IPS-18c (cell line): ENCODE data around the gene GCLM.
"Not testable (repeated sequence)": the region's sequence is repeated elsewhere in the genome, so short reads cannot be mapped to it uniquely, and the experiment has no call there.

Source experiments
- H3K4me3 ChIP-seq: 2 replicates; pipeline ENCODE4 v1.7.0; 2013; ENCODE audit warnings: low read depth, mild to moderate bottlenecking, low read length, moderate library complexity; ENCODE audit not compliant: insufficient read depth
- H3K9me3 ChIP-seq: one replicate; pipeline ENCODE4 v1.6.1; 2013; ENCODE audit warnings: mild to moderate bottlenecking, low read length, moderate library complexity; ENCODE audit not compliant: control insufficient read depth, insufficient read depth

GCLM gene

GRCh38 chr1:93905051-93905450 is 4.2 kb downstream of the GCLM start:
- Histone ChIP-seq H3K9me3 (no peaks in the 10 kb centered on the region), H3K4me3 (no peak overlapping the region)

- Histone ChIP-seq H3K9me3 (no peaks in the 10 kb centered on the region), H3K4me3 (no peak overlapping the region)
Observed at GRCh38 chr1:93904228-93904627, 5.0 kb downstream of the GCLM start.

GRCh38 chr1:93900723-93901504 is 8.3 kb downstream of the GCLM start:
- no peaks in the 10 kb centered on the region for H3K9me3 ChIP-seq
- no peak overlapping the region for H3K4me3 ChIP-seq

GRCh38 chr1:93899543-93900207 is 9.6 kb downstream of the GCLM start:
- Histone ChIP-seq H3K9me3 (no peaks in the 10 kb centered on the region), H3K4me3 (no peak overlapping the region)

GRCh38 chr1:93888900-93889299 is 20.3 kb downstream of the GCLM start:
- peaks cover 2% of the 10 kb centered on the region for H3K9me3 ChIP-seq
- no peak overlapping the region for H3K4me3 ChIP-seq

GRCh38 chr1:93882269-93882668 is 27.0 kb downstream of the GCLM start:
- Histone ChIP-seq H3K9me3 (no peaks in the 10 kb centered on the region), H3K4me3 (no peak overlapping the region)

- H3K4me3 ChIP-seq: no peak overlapping the region
- no peaks in the 10 kb centered on the region for H3K9me3 ChIP-seq
Observed at GRCh38 chr1:93880731-93881130, 28.5 kb downstream of the GCLM start.

GRCh38 chr1:93878889-93879586 is 30.2 kb downstream of the GCLM start, which contains the start of gene DNTTIP2:
Gene DNTTIP2 (minus strand): TSS chr1:93879206. CDS start chr1:93879148, 58 bp downstream.
- Histone ChIP-seq H3K9me3 (no peaks in the 10 kb centered on the region), H3K4me3 (peak within 1 kb of the TSS; percentile 99)

- Histone ChIP-seq H3K9me3 (no peaks in the 10 kb centered on the region), H3K4me3 (peak overlapping the region; percentile 99)
Observed at GRCh38 chr1:93878501-93878888, 30.7 kb downstream of the GCLM start.

GRCh38 chr1:93877529-93877928 is 31.7 kb downstream of the GCLM start:
- H3K4me3 ChIP-seq: no peak overlapping the region

GRCh38 chr1:93876244-93876643 is 33.0 kb downstream of the GCLM start:
- Histone ChIP-seq H3K9me3 (no peaks in the 10 kb centered on the region), H3K4me3 (no peak overlapping the region)

More at GRCh38 chr1:93877529-93877928, 31.7 kb downstream of the GCLM start:
- H3K9me3 ChIP-seq: no peaks in the 10 kb centered on the region

- no peak overlapping the region for H3K4me3 ChIP-seq
- H3K9me3 ChIP-seq: no peaks in the 10 kb centered on the region
Observed at GRCh38 chr1:93874025-93874651, 35.1 kb downstream of the GCLM start.

GRCh38 chr1:93871366-93871765 is 37.9 kb downstream of the GCLM start:
- Histone ChIP-seq H3K4me3 (no peak overlapping the region), H3K9me3 (no peaks in the 10 kb centered on the region)

GRCh38 chr1:93869653-93870052 is 39.6 kb downstream of the GCLM start:
- Histone ChIP-seq H3K4me3 (no peak overlapping the region), H3K9me3 (no peaks in the 10 kb centered on the region)

- not testable (repeated sequence) for H3K9me3 ChIP-seq, H3K4me3 ChIP-seq
Observed at GRCh38 chr1:93868492-93868891, 40.7 kb downstream of the GCLM start.

GRCh38 chr1:93865253-93865652 is 44.0 kb downstream of the GCLM start:
- Histone ChIP-seq H3K4me3 (no peak overlapping the region), H3K9me3 (peaks cover 2% of the 10 kb centered on the region)

- Histone ChIP-seq H3K4me3 (no peak overlapping the region), H3K9me3 (peaks cover 2% of the 10 kb centered on the region)
Observed at GRCh38 chr1:93864175-93864574, 45.1 kb downstream of the GCLM start.
